H1 (cell line): ENCODE results near the gene PPP1R1C. TPM values are rescaled to one million over a fixed set of nuclear protein-coding genes. Genes with fewer than 3 reads are reported as not detected.

Experiments used
- CTCF ChIA-PET: fragments of 300-600 bp; sonication (Branson Sonifier 250); formaldehyde crosslinking; loops from one replicate; lab custom pipeline; 2021; ENCODE audit not compliant: partially characterized antibody; lab: Charles Lee
- POLR2A ChIA-PET: fragments of 300-600 bp; sonication (Branson Sonifier 250); formaldehyde crosslinking; loops from one replicate; lab custom pipeline; 2021; ENCODE audit warnings: inconsistent platforms; ENCODE audit not compliant: partially characterized antibody; lab: Charles Lee
- DNase-seq, 2 experiments: peaks; one replicate each; pipeline versions ENCODE4 v3.0.0 to v3.0.0-alpha.2; 2010 to 2022; ENCODE audit warnings: low spot score in 2 of 2, low read depth in 1 of 2, mixed read lengths in 1 of 2
- FAIRE-seq: peaks from 2 replicates; lab custom pipeline; 2011; peaks lifted over from hg19 to GRCh38; lab: Jason Lieb, UNC
- H2AFZ ChIP-seq: 2 replicates; pipeline ENCODE4 v1.8.1; 2012; ENCODE audit warnings: low read length, inconsistent platforms
- H2AK5ac ChIP-seq: 2 replicates; pipeline ENCODE4 v1.6.1; 2013; ENCODE audit warnings: low read depth, low read length
- H2BK120ac ChIP-seq: replicated peaks from 2 replicates; pipeline ENCODE3; 2013; ENCODE audit warnings: low read depth, low read length, inconsistent platforms
- H2BK12ac ChIP-seq: 2 replicates; pipeline ENCODE4 v1.6.1; 2013; ENCODE audit warnings: low read depth, low read length
- H2BK15ac ChIP-seq: 2 replicates; pipeline ENCODE4 v1.6.1; 2013; ENCODE audit warnings: low read length
- H2BK20ac ChIP-seq: 2 replicates; pipeline ENCODE4 v1.6.1; 2013; ENCODE audit warnings: low read length
- H2BK5ac ChIP-seq: 2 replicates; pipeline ENCODE4 v1.6.1; 2013; ENCODE audit warnings: low read depth, low read length
- H3K14ac ChIP-seq: 2 replicates; pipeline ENCODE4 v1.6.1; 2013; ENCODE audit warnings: inconsistent platforms; ENCODE audit not compliant: insufficient read length
- H3K18ac ChIP-seq: 2 replicates; pipeline ENCODE4 v1.6.1; 2013; ENCODE audit warnings: low read length; ENCODE audit errors: extremely low read depth
- H3K23ac ChIP-seq: 2 replicates; pipeline ENCODE4 v1.6.1; 2013; ENCODE audit warnings: inconsistent platforms; ENCODE audit not compliant: insufficient read length
- H3K23me2 ChIP-seq: 2 replicates; pipeline ENCODE4 v1.6.1; 2013; ENCODE audit warnings: low read depth, low read length
- H3K27ac ChIP-seq: 2 replicates; pipeline ENCODE4 v1.6.1; 2011; ENCODE audit warnings: low read depth, low read length, inconsistent platforms
- H3K27me3 ChIP-seq, 4 experiments: replicated peaks in 1 of 4; 1 replicate in 1 of 4; 2 replicates in 3 of 4; pipeline versions ENCODE4 v1.6.1 to v1.8.1; 2011 to 2013; ENCODE audit warnings: low read length in 3 of 4, mild to moderate bottlenecking in 3 of 4, inconsistent platforms in 2 of 4, mixed read lengths in 2 of 4, moderate library complexity in 1 of 4; ENCODE audit not compliant: control insufficient read depth in 3 of 4, insufficient read depth in 3 of 4; ENCODE audit errors: extremely low read depth in 1 of 4
- H3K36me3 ChIP-seq, 4 experiments: 2 replicates each; pipeline versions ENCODE4 v1.6.1 to v1.8.1; 2011 to 2013; ENCODE audit warnings: mild to moderate bottlenecking in 4 of 4, low read length in 3 of 4, moderate library complexity in 2 of 4, control low read depth in 1 of 4, inconsistent platforms in 1 of 4; ENCODE audit not compliant: insufficient read depth in 4 of 4, control insufficient read depth in 2 of 4
- H3K4ac ChIP-seq: replicated peaks from 2 replicates; pipeline ENCODE3; 2013; ENCODE audit warnings: low read length, low read depth, mixed read lengths, inconsistent platforms; ENCODE audit not compliant: insufficient read length
- H3K4me1 ChIP-seq, 4 experiments: replicated peaks in 1 of 4; 1 replicate in 1 of 4; 2 replicates in 3 of 4; pipeline versions ENCODE4 v1.6.1 to v1.8.1; 2011 to 2013; ENCODE audit warnings: low read length in 3 of 4, inconsistent platforms in 2 of 4, mixed read lengths in 1 of 4; ENCODE audit not compliant: insufficient read depth in 4 of 4, control insufficient read depth in 3 of 4
- H3K4me2 ChIP-seq, 2 experiments: 2 replicates each; pipeline versions ENCODE4 v1.6.1 to v1.8.1; 2011 to 2013; ENCODE audit warnings: low read depth in 2 of 2, low read length in 2 of 2, control low read depth in 1 of 2, inconsistent platforms in 1 of 2, mild to moderate bottlenecking in 1 of 2; ENCODE audit not compliant: insufficient read depth in 1 of 2
- H3K4me3 ChIP-seq, 4 experiments: fragments of 200-600, 300-600 bp in 1 of 4; sonication (generic), shearing (Covaris generic), sonication (Bioruptor Twin) in 1 of 4; 2 replicates each; pipeline versions ENCODE4 v1.5.1 to v1.8.1; 2011 to 2016; ENCODE audit warnings: low read length in 4 of 4, low read depth in 3 of 4, control low read depth in 2 of 4, inconsistent platforms in 2 of 4, mild to moderate bottlenecking in 2 of 4, mixed read lengths in 1 of 4, moderate library complexity in 1 of 4; ENCODE audit not compliant: insufficient read depth in 2 of 4; ENCODE audit errors: extremely low read depth in 1 of 4
- H3K56ac ChIP-seq: replicated peaks from 2 replicates; pipeline ENCODE3; 2013; ENCODE audit warnings: low read depth, mild to moderate bottlenecking, mixed read lengths, low read length, inconsistent platforms; ENCODE audit not compliant: insufficient read length
- H3K79me1 ChIP-seq: 2 replicates; pipeline ENCODE4 v1.6.1; 2013; ENCODE audit warnings: low read depth, low read length, control low read depth
- H3K79me2 ChIP-seq, 2 experiments: 2 replicates each; pipeline versions ENCODE4 v1.6.1 to v1.8.1; 2012 to 2013; ENCODE audit warnings: low read length in 2 of 2, mild to moderate bottlenecking in 2 of 2, inconsistent platforms in 1 of 2; ENCODE audit not compliant: insufficient read depth in 2 of 2, control insufficient read depth in 1 of 2
- H3K9ac ChIP-seq, 4 experiments: replicated peaks in 1 of 4; 1 replicate in 1 of 4; 2 replicates in 3 of 4; pipeline versions ENCODE4 v1.6.1 to v1.8.1; 2011 to 2013; ENCODE audit warnings: low read depth in 3 of 4, low read length in 3 of 4, control low read depth in 2 of 4, mild to moderate bottlenecking in 2 of 4, moderate library complexity in 2 of 4, inconsistent platforms in 1 of 4; ENCODE audit errors: extremely low read depth in 1 of 4
- H3K9me3 ChIP-seq, 2 experiments: 2 replicates each; pipeline versions ENCODE4 v1.6.1 to v1.8.1; 2012 to 2013; ENCODE audit warnings: mild to moderate bottlenecking in 2 of 2, moderate library complexity in 2 of 2, control low read depth in 1 of 2, inconsistent platforms in 1 of 2, low read depth in 1 of 2, low read length in 1 of 2, mixed read lengths in 1 of 2; ENCODE audit not compliant: insufficient read depth in 2 of 2
- H4K20me1 ChIP-seq, 2 experiments: replicated peaks in 1 of 2; 2 replicates each; pipeline versions ENCODE3 to v1.8.1; 2011 to 2013; ENCODE audit warnings: inconsistent platforms in 2 of 2, low read length in 2 of 2, mild to moderate bottlenecking in 1 of 2; ENCODE audit not compliant: insufficient read depth in 2 of 2, control insufficient read depth in 1 of 2
- H4K5ac ChIP-seq: 2 replicates; pipeline ENCODE4 v1.6.1; 2013; ENCODE audit warnings: low read length, low read depth, mixed read lengths, inconsistent platforms; ENCODE audit not compliant: insufficient read length
- H4K8ac ChIP-seq: 2 replicates; pipeline ENCODE4 v1.8.0; 2013; ENCODE audit warnings: mild to moderate bottlenecking, moderate library complexity, low read length, inconsistent platforms; ENCODE audit not compliant: insufficient read depth; ENCODE audit errors: extremely low read depth
- H4K91ac ChIP-seq: replicated peaks from 2 replicates; pipeline ENCODE3; 2013; ENCODE audit warnings: low read length, mixed read lengths, inconsistent platforms; ENCODE audit not compliant: insufficient read length
- ATF2 ChIP-seq: IDR thresholded peaks from 2 replicates; pipeline ENCODE4 v1.6.1; 2012; ENCODE audit warnings: low read length, inconsistent platforms
- BCL11A ChIP-seq, 2 experiments: IDR thresholded peaks; one replicate each; pipeline ENCODE4 v1.6.1; 2011; ENCODE audit warnings: low read depth in 2 of 2, low read length in 2 of 2, mild to moderate bottlenecking in 2 of 2
- CBX5 ChIP-seq: fragments of 300-800, 300-1000 bp; sonication (generic); IDR thresholded peaks from 2 replicates; pipeline ENCODE4 v1.7.1; 2016; ENCODE audit warnings: antibody characterized with exemption, low read length, low read depth
- GTF2F1 ChIP-seq: IDR thresholded peaks from 2 replicates; pipeline ENCODE4 v1.6.1; 2012; ENCODE audit warnings: low read depth, low read length, improper control_type of control experiment, borderline replicate concordance
- HDAC6 ChIP-seq: IDR thresholded peaks from one replicate; pipeline ENCODE4 v1.7.1; 2012; ENCODE audit warnings: low read depth, mild to moderate bottlenecking, inconsistent platforms, low read length, moderate library complexity
- NRF1 ChIP-seq: IDR thresholded peaks from 2 replicates; pipeline ENCODE4 v1.6.1; 2011; ENCODE audit warnings: mild to moderate bottlenecking, low read depth, low read length, improper control_type of control experiment
- SIX5 ChIP-seq: IDR thresholded peaks from 2 replicates; pipeline ENCODE4 v1.6.1; 2011; ENCODE audit warnings: mild to moderate bottlenecking, low read depth, low read length
- SP1 ChIP-seq: IDR thresholded peaks from 2 replicates; pipeline ENCODE4 v1.6.1; 2011; ENCODE audit warnings: low read depth, low read length
- TAF1 ChIP-seq: IDR thresholded peaks from 2 replicates; pipeline ENCODE4 v1.6.1; 2011; ENCODE audit warnings: mild to moderate bottlenecking, low read depth, low read length
- WGBS, 2 experiments: shearing (Covaris generic) in 1 of 2; methylation state at CpG; one replicate each; pipeline versions ENCODE4 v1.1.6 to v1.1.7; 2013 to 2015; ENCODE audit warnings: low lambda C conversion rate in 2 of 2, mixed read lengths in 2 of 2, inconsistent platforms in 1 of 2, low coverage in 1 of 2, missing lambda C conversion rate in 1 of 2; ENCODE audit not compliant: insufficient replicate concordance in 2 of 2, insufficient coverage in 1 of 2, insufficient read length in 1 of 2; ENCODE audit errors: extremely low coverage in 1 of 2, missing lambda C conversion rate in 1 of 2; 5-methylcytosine and 5-hydroxymethylcytosine counted together
- polyA plus RNA-seq, 7 experiments: library from polyadenylated mRNA; depleted of rRNA in 3 of 7; stranded (reverse) in 5 of 7; unstranded in 2 of 7; fragments of >200 nt in 5 of 7; fragments of 200-250 nt in 2 of 7; gene quantifications; 1 replicate in 5 of 7; 2 replicates in 1 of 7; 4 replicates in 1 of 7; pipeline versions ENCODE4 v1.2.1 to v1.2.3, GENCODE V29; 2011 to 2013; ENCODE audit warnings: missing spikeins in 2 of 7, mixed read lengths in 2 of 7
- total RNA-seq: library from RNA; stranded (reverse); fragmentation: NEBNext Ultra II Directional; extraction: Animal tissue kit (Norgen Biotek cat#: 25700); gene quantifications from 2 replicates; pipeline ENCODE4 v1.2.1, GENCODE V29; 2021
- TF ChIP-seq, protein P1 (sequence below): IDR thresholded peaks from 2 replicates; pipeline ENCODE4 v1.6.1; 2012; ENCODE audit warnings: inconsistent platforms

Gene PPP1R1C
- total and polyA plus RNA-seq, 2 of the 8 experiments (the other 6 are each of a cell fraction or from before 2014, with no cell fraction given): 1.3 to 5.3 TPM

- Histone ChIP-seq H2AFZ (no peak overlapping the region), H3K27me3 (no peaks in the 10 kb centered on the region), H2BK15ac (no peak overlapping the region), H3K27ac (no peak overlapping the region), H3K14ac (no peak overlapping the region), H3K9ac (no peak overlapping the region), H2BK5ac (no peak overlapping the region), H3K18ac (no peak overlapping the region), H3K23me2 (no peaks in the 10 kb centered on the region), H4K20me1 (no peaks in the 10 kb centered on the region), H3K36me3 (no peaks in the 10 kb centered on the region), H3K4ac (no peak overlapping the region), H3K23ac (no peak overlapping the region), H3K4me1 (no peaks in the 10 kb centered on the region), H3K9me3 (no peaks in the 10 kb centered on the region), H3K4me2 (no peak overlapping the region), H3K79me2 (no peaks in the 10 kb centered on the region), H4K8ac (no peak overlapping the region), H4K5ac (no peak overlapping the region), H2BK12ac (no peak overlapping the region), H2BK120ac (no peak overlapping the region), H2AK5ac (no peak overlapping the region), H3K79me1 (no peaks in the 10 kb centered on the region), H3K56ac (no peak overlapping the region), H4K91ac (no peak overlapping the region), H3K4me3 (no peak overlapping the region), H2BK20ac (no peak overlapping the region)
- no peak for TF ChIP-seq HDAC6
- no peak for TF ChIP-seq GTF2F1
- TF ChIP-seq, protein P1, sequence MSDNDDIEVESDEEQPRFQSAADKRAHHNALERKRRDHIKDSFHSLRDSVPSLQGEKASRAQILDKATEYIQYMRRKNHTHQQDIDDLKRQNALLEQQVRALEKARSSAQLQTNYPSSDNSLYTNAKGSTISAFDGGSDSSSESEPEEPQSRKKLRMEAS: no peak
- no peak for TF ChIP-seq SIX5
- no peak for TF ChIP-seq TAF1
- TF ChIP-seq ATF2: no peak
- no peak for TF ChIP-seq SP1
- no peak for TF ChIP-seq BCL11A (IDR thresholded peaks at IDR 0.05; ENCODE audit: low read depth in 2 of 2, low read length in 2 of 2)
- no peak for TF ChIP-seq CBX5
- TF ChIP-seq NRF1: no peak
- FAIRE-seq: no peak
- 78% methylated on average over 1 of the region's 1 CpG; no CpG with 5 or more reads in 1 of the 2 experiments for WGBS, 2 experiments
- no peak for DNase-seq
- ChIA-PET CTCF (interaction anchor here (0.6 kb wide), 2 partner anchors 31 to 483 kb away, joined by 3 to 4 read pairs; no protein-coding TSS in a partner anchor), POLR2A (no interaction called here)
These were observed 179.0 kb downstream of the PPP1R1C start for GRCh38 chr2:182164686-182165085.
